Pancreas (tissue), 10 donors: Measurements from ENCODE around the gene MGAT5B. TPM values are rescaled to one million over a fixed set of nuclear protein-coding genes. Genes with fewer than 3 reads are reported as not detected.

Experiments
- ATAC-seq, 4 donors: fragments of 200-7000 bp; cut with Tn5 transposase; one replicate each; pipeline versions ENCODE4 v1.8.0 to v1.9.1; 2020; ENCODE audit warnings: mild to moderate bottlenecking in 4 of 4, moderate library complexity in 4 of 4
- DNase-seq, 6 donors: peaks; one replicate each; pipeline ENCODE4 v3.0.0-alpha.2; 2020
- FAIRE-seq: peaks from 2 replicates; lab custom pipeline; 2012; peaks lifted over from hg19 to GRCh38; lab: Jason Lieb, UNC
- H3K27ac ChIP-seq, 4 donors: fragments of 200-600 bp; sonication (generic); 1 replicate in 3 of 4; 2 replicates in 1 of 4; pipeline versions ENCODE4 v1.5.0 to v1.8.0; 2020
- H3K27me3 ChIP-seq, 4 donors: fragments of 200-600 bp; one replicate each; pipeline ENCODE4 v1.8.0; 2021
- H3K36me3 ChIP-seq, 3 donors: fragments of 200-600 bp; sonication (generic) in 1 of 3; one replicate each; pipeline versions ENCODE4 v1.5.0 to v1.8.0; 2020 to 2021
- H3K4me1 ChIP-seq, 3 donors: fragments of 200-600 bp; one replicate each; pipeline ENCODE4 v1.8.0; 2021
- H3K4me3 ChIP-seq, 4 donors: fragments of 200-600 bp; sonication (generic) in 2 of 4; one replicate each; pipeline versions ENCODE4 v1.5.0 to v1.8.0; 2020 to 2021
- H3K9me3 ChIP-seq, 4 donors: fragments of 200-600 bp; one replicate each; pipeline ENCODE4 v1.8.0; 2021
- CTCF ChIP-seq, 4 donors: fragments of 200-600 bp; sonication (generic) in 3 of 4; IDR thresholded peaks; one replicate each; pipeline versions ENCODE4 v1.5.0 to v1.8.0; 2021; ENCODE audit warnings: antibody characterized with exemption in 4 of 4
- whole genome bisulfite sequencing, 2 donors: extraction: QIAGEN DNeasy Blood & Tissue Kit; methylation state at CpG; one replicate each; pipeline ENCODE4 v1.1.7; 2013; 5-methylcytosine and 5-hydroxymethylcytosine counted together
- intact Hi-C, 3 donors: fragments of 100-400 bp; cut with DNase I; formaldehyde crosslinking; loops; one replicate each; pipeline versions ENCODE4 v1.11.1 to v1.14.2; 2022
- polyA plus RNA-seq, 2 donors: library from polyadenylated mRNA; stranded (reverse); fragments of 200-250 nt; gene quantifications; one replicate each; pipeline ENCODE4 v1.2.3, GENCODE V29; 2013
- total RNA-seq, 6 donors: library from RNA; stranded (reverse); fragmentation: NEBNext Ultra II Directional in 4 of 6; extraction: Animal tissue kit (Norgen Biotek cat#: 25700) in 4 of 6; gene quantifications; one replicate each; pipeline versions ENCODE4 v1.2.1 to v1.2.4, GENCODE V29; 2021 to 2023
- donor health status: healthy with polysubstance abuse.
- donor health status: DM: no; HTN: no; CAD: no; lungs with moderate emphysema.
- donor health status: DM: no; HTN: no; CAD: no.
- donor health status: control.
- donor health status: control.
- donor health status: Bipolar disorder and iron deficiency.
- donor health status: DM: yes; HTN: yes; CAD: no.
- donor health status: DM: no; HTN: no; CAD: no.
- donor health status: DM: no; HTN: no; CAD: no.
- donor health status: DM: yes; HTN: yes; CAD: no.

MGAT5B gene
- total and polyA plus RNA-seq, 8 donors: 0.21 to 1.2 (median 0.25) TPM; not detected in 1

- H3K36me3 ChIP-seq: no peaks in the 10 kb centered on the region
- no peak overlapping the region for H3K27ac ChIP-seq
- H3K27me3 ChIP-seq: no peaks in the 10 kb centered on the region
- ATAC-seq (no peak), FAIRE-seq (no peak), DNase-seq (no peak)
- no peak for TF ChIP-seq CTCF (IDR thresholded peaks at IDR 0.05)
- intact Hi-C loops: no loop called here
- 48 to 49% methylated on average over 6 of the region's 6 CpGs for whole genome bisulfite sequencing, 2 donors
- no peaks in the 10 kb centered on the region for H3K9me3 ChIP-seq
- H3K4me3 ChIP-seq: no peak overlapping the region
- H3K4me1 ChIP-seq: no peaks in the 10 kb centered on the region
These were observed 126.0 kb downstream of the MGAT5B start for GRCh38 chr17:76994237-76994637.

GRCh38 chr17:76995387-76996105, 127.3 kb downstream of the MGAT5B start:
- 47 to 52% methylated on average over 11 of the region's 11 CpGs for WGBS, 2 donors
- FAIRE-seq (no peak), ATAC-seq (no peak), DNase-seq (no peak)
- Histone ChIP-seq H3K27me3 (no peaks in the 10 kb centered on the region), H3K4me3 (no peak overlapping the region), H3K36me3 (no peaks in the 10 kb centered on the region), H3K4me1 (no peaks in the 10 kb centered on the region), H3K27ac (no peak overlapping the region), H3K9me3 (no peaks in the 10 kb centered on the region)
- no peak for TF ChIP-seq CTCF (IDR thresholded peaks at IDR 0.05)
- intact Hi-C loops: no loop called here

GRCh38 chr17:76996741-76997694, 128.8 kb downstream of the MGAT5B start:
- no peaks in the 10 kb centered on the region for H3K27me3 ChIP-seq
- H3K4me1 ChIP-seq: no peaks in the 10 kb centered on the region
- H3K27ac ChIP-seq: no peak overlapping the region
- H3K36me3 ChIP-seq: no peaks in the 10 kb centered on the region
- H3K9me3 ChIP-seq: no peaks in the 10 kb centered on the region
- FAIRE-seq (no peak), ATAC-seq (no peak), DNase-seq (no peak)
- no peak overlapping the region for H3K4me3 ChIP-seq
- 58 to 65% methylated on average over 16 of the region's 16 CpGs for WGBS, 2 donors
- intact Hi-C loops: no loop called here
- no peak for TF ChIP-seq CTCF (IDR thresholded peaks at IDR 0.05)

GRCh38 chr17:76997981-76998531, 129.9 kb downstream of the MGAT5B start:
- FAIRE-seq (no peak), DNase-seq (no peak), ATAC-seq (no peak)
- 56 to 63% methylated on average over 16 of the region's 16 CpGs for WGBS, 2 donors
- Histone ChIP-seq H3K4me1 (no peaks in the 10 kb centered on the region), H3K36me3 (no peaks in the 10 kb centered on the region), H3K4me3 (no peak overlapping the region), H3K27ac (no peak overlapping the region), H3K9me3 (no peaks in the 10 kb centered on the region), H3K27me3 (no peaks in the 10 kb centered on the region)
- intact Hi-C loops: no loop called here
- TF ChIP-seq CTCF (IDR thresholded peaks at IDR 0.05): no peak
